H1 (cell line): Measurements from ENCODE around the gene SLC19A1.

Experiments used
- CREB1 ChIP-seq: IDR thresholded peaks from 2 replicates; pipeline ENCODE4 v1.6.1; 2012; ENCODE audit warnings: inconsistent platforms
- JUND ChIP-seq: IDR thresholded peaks from 2 replicates; pipeline ENCODE4 v1.6.1; 2011; ENCODE audit warnings: mild to moderate bottlenecking, improper control_type of control experiment, low read length
- RNF2 ChIP-seq: fragments of 200-900, 300-1000 bp; sonication (generic); IDR thresholded peaks from 2 replicates; pipeline ENCODE4 v1.7.1; 2016; ENCODE audit warnings: borderline replicate concordance, low read depth, mild to moderate bottlenecking, antibody characterized with exemption, low read length; ENCODE audit not compliant: poor library complexity, severe bottlenecking; ENCODE audit errors: missing control alignments
- SUZ12 ChIP-seq: fragments of 200-600 bp; sonication (generic); IDR thresholded peaks from 2 replicates; pipeline ENCODE4 v1.6.1; 2012; ENCODE audit warnings: mild to moderate bottlenecking, inconsistent platforms, low read length, moderate library complexity, mixed read lengths
- TF ChIP-seq, protein P1 (sequence below), 3 experiments: IDR thresholded peaks; 1 replicate in 2 of 3; 2 replicates in 1 of 3; pipeline versions ENCODE4 v1.5.1 to v1.6.1; 2011; ENCODE audit warnings: low read length in 3 of 3, mild to moderate bottlenecking in 3 of 3, inconsistent platforms in 2 of 3, low read depth in 1 of 3, moderate library complexity in 1 of 3; ENCODE audit not compliant: insufficient read depth in 1 of 3; ENCODE audit errors: control extremely low read depth in 1 of 3

- TF ChIP-seq JUND (no peak), SUZ12 (no peak), CREB1 (no peak), RNF2 (no peak)
- TF ChIP-seq, protein P1, sequence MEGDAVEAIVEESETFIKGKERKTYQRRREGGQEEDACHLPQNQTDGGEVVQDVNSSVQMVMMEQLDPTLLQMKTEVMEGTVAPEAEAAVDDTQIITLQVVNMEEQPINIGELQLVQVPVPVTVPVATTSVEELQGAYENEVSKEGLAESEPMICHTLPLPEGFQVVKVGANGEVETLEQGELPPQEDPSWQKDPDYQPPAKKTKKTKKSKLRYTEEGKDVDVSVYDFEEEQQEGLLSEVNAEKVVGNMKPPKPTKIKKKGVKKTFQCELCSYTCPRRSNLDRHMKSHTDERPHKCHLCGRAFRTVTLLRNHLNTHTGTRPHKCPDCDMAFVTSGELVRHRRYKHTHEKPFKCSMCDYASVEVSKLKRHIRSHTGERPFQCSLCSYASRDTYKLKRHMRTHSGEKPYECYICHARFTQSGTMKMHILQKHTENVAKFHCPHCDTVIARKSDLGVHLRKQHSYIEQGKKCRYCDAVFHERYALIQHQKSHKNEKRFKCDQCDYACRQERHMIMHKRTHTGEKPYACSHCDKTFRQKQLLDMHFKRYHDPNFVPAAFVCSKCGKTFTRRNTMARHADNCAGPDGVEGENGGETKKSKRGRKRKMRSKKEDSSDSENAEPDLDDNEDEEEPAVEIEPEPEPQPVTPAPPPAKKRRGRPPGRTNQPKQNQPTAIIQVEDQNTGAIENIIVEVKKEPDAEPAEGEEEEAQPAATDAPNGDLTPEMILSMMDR (IDR thresholded peaks at IDR 0.05; ENCODE audit: control extremely low read depth in 1 of 3, insufficient read depth in 1 of 3, low read depth in 1 of 3, low read length in 3 of 3), result no peak
These were observed 90.5 kb downstream of the SLC19A1 start for GRCh38 chr21:45451771-45452182.
